Right cardiac atrium (tissue), 5 donors: Measurements from ENCODE around the gene IGSF21. TPM values are rescaled to one million over a fixed set of nuclear protein-coding genes. Genes with fewer than 3 reads are reported as not detected.

Experiments used
- ATAC-seq, 2 donors: fragments of 200-7000 bp; cut with Tn5 transposase; one replicate each; pipeline versions ENCODE4 v1.8.0 to v1.9.1; 2020; ENCODE audit warnings: moderate library complexity in 2 of 2, mild to moderate bottlenecking in 1 of 2
- DNase-seq, 3 donors: peaks; one replicate each; pipeline ENCODE4 v3.0.0-alpha.2; 2020
- H3K27ac ChIP-seq: one replicate; pipeline ENCODE4 v1.5.1; 2013; ENCODE audit warnings: mild to moderate bottlenecking, low read length, control low read depth, moderate library complexity
- H3K27me3 ChIP-seq: one replicate; pipeline ENCODE4 v1.6.1; 2013; ENCODE audit not compliant: control insufficient read depth, insufficient read depth
- H3K4me1 ChIP-seq: one replicate; pipeline ENCODE4 v1.6.1; 2013; ENCODE audit warnings: low read length; ENCODE audit not compliant: control insufficient read depth, insufficient read depth
- H3K4me3 ChIP-seq: one replicate; pipeline ENCODE4 v1.5.1; 2013; ENCODE audit warnings: low read length, control low read depth
- H3K9me3 ChIP-seq: one replicate; pipeline ENCODE4 v1.6.1; 2013; ENCODE audit warnings: low read length; ENCODE audit not compliant: control insufficient read depth
- WGBS: extraction: QIAGEN DNeasy Blood & Tissue Kit; methylation state at CpG from one replicate; pipeline ENCODE4 v1.1.7; 2013; 5-methylcytosine and 5-hydroxymethylcytosine counted together
- intact Hi-C, 4 donors: fragments of 100-400 bp; cut with DNase I; formaldehyde crosslinking; loops; one replicate each; pipeline versions ENCODE4 v1.11.0 to v1.14.0; 2022 to 2023
- polyA plus RNA-seq: library from polyadenylated mRNA; stranded (reverse); fragments of 200-250 nt; gene quantifications from one replicate; pipeline ENCODE4 v1.2.3, GENCODE V29; 2013
- total RNA-seq, 4 donors: library from RNA; stranded (reverse); fragmentation: NEBNext Ultra II Directional; extraction: Animal tissue kit (Norgen Biotek cat#: 25700); gene quantifications; one replicate each; pipeline ENCODE4 v1.2.1, GENCODE V29; 2021
- donor health status: healthy with polysubstance abuse.
- donor health status: DM: no; HTN: yes; CAD: no.
- donor health status: DM: no; HTN: no; CAD: no.
- donor health status: DM: no; HTN: yes; CAD: no; lungs with severe emphysema.
- donor health status: DM: yes; HTN: yes; CAD: no.

The IGSF21 gene
- total and polyA plus RNA-seq, 5 donors, result 0.52 to 3.1 (median 1.7) TPM

DNA sequence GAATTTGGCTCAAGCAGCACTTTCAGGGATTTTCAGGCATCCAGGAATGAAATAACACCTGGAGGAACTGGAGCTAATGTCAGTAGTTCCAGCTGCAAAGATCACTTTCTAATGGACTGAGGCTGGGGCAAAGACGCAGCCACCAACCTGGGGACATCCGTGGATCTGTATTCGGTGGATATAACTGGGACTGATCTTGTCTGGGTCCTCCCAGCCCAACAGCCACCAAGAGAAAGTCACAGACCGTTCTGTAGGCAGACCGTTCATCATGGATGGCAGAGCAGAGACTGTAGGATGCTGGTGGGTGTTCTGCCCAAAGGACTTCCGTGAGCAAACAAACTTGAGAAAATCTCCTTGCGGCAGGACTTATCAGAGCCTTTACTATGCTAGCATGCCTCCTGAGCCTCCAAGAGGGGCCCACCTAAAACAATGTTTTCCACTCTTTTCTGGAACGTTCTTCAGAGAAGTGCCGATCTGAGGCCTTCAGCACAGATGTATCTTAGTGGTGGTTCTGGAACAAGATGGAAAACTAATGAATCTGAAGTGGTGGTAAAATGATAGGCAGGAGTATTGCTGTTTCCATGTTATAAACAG, 287.1 kb downstream of the IGSF21 start:
- ATAC-seq, result no peak
- WGBS, result 88% methylated on average over 9 of the region's 9 CpGs
- no peak for DNase-seq
- intact Hi-C loops, result no loop called here
- Histone ChIP-seq H3K4me1 (no peaks in the 10 kb centered on the region), H3K27ac (no peak overlapping the region), H3K4me3 (no peak overlapping the region), H3K27me3 (no peaks in the 10 kb centered on the region), H3K9me3 (no peaks in the 10 kb centered on the region)

DNA sequence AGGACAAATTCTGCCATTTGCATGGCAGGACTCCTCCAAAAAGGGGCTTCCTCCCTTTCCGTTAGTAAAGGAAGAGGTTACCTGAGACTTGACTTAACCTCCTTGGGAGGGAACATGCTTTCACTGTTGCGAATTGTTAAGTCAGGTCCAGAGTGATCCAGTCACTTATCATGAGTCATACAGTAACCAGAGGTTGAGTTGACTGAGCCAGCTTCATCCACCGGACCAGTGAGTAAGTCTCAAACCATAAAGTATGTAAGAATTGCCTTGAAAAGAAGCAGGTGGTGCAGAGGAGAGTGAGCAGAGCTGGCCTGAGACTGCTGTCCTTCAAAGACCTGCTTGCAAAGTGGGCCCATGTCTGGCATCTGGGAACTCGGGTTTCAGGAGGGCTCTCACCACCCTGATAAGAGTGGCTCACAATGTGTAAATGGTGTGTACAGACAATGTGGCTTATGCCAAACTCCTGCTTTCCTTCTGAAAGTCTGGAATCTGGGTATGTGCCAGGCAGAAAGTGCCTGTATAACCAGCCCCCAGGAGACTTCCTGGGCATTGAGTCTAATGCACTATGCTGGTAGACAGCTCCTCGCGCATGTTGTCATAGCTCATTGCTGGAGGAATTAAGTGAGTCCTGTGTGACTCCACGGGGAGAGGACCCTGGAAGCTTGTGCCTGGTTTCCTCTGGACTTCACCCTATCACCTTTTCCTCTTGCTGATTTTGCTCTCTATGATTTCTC, 288.8 kb downstream of the IGSF21 start:
- H3K27me3 ChIP-seq, result no peaks in the 10 kb centered on the region

DNA sequence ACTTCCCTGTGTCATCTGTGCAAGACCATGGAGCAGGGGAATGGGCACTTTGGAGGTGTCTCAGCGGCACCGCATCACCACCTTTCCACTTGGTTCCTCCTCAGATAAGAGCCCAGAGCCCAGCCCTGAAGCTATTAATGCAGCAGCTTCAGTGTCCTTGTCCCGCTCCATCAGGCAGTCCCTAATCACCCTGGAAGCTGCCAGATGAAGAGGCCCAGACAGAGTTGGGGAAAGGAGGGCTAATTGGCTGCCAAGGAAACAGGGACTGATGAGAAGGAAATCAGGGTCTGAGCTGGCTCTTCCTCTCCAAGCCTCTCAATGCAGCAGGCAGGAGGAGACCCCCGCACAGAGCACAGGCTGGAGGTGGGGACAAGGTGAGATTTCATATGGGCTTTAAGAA, 290.0 kb downstream of the IGSF21 start:
- no peak for DNase-seq
- Histone ChIP-seq H3K4me3 (no peak overlapping the region), H3K4me1 (no peaks in the 10 kb centered on the region), H3K27me3 (no peaks in the 10 kb centered on the region), H3K27ac (no peak overlapping the region), H3K9me3 (no peaks in the 10 kb centered on the region)
- ATAC-seq, result no peak
- intact Hi-C loops, result no loop called here
- WGBS, result 44% methylated on average over 4 of the region's 4 CpGs

More for the DNA sequence above, 288.8 kb downstream of the IGSF21 start:
- no peak overlapping the region for H3K27ac ChIP-seq
- no peak for DNase-seq
- no peak for ATAC-seq
- H3K4me3 ChIP-seq, result no peak overlapping the region
- H3K9me3 ChIP-seq, result no peaks in the 10 kb centered on the region
- intact Hi-C loops, result no loop called here
- WGBS, result 67% methylated on average over 7 of the region's 7 CpGs
- H3K4me1 ChIP-seq, result no peaks in the 10 kb centered on the region

DNA sequence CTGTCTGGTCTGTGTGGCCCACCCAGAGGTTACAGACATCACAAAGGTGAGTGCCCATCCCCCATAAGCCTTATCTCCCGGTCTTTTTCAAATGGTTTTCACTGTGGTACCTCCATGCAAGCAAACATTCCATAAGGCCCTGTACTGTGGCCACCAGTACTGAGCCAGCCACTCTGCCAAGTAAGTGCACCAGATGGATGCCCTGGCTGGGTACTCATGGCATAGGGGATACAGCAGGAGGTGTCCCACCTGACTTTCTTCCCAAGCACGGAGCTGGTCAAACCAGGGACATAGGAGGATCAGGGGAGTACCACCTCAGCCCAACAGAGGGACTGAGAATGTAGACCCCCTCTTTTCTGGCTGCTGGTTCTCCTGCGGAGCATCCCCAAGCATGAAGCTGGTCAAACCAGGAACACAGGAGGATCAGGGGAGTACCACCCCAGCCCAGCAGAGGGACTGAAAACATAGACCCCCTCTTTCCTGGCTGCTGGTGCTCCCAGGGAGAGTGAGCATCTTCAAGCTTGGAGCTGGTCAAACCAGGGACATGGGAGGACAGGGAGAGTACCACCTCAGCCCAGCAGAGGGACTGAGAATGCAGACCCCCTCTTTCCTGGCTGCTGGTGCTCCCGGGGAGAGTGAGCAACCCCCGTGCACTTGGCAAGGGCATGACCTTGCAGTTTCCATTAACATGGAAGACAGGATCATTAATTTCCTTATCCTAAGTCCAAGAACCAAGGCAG, 291.4 kb downstream of the IGSF21 start:
- DNase-seq (no peak), ATAC-seq (no peak)
- Histone ChIP-seq H3K4me1 (no peaks in the 10 kb centered on the region), H3K27me3 (no peaks in the 10 kb centered on the region), H3K4me3 (no peak overlapping the region), H3K27ac (no peak overlapping the region), H3K9me3 (no peaks in the 10 kb centered on the region)
- intact Hi-C loops, result no loop called here
- 48% methylated on average over 5 of the region's 5 CpGs for WGBS

DNA sequence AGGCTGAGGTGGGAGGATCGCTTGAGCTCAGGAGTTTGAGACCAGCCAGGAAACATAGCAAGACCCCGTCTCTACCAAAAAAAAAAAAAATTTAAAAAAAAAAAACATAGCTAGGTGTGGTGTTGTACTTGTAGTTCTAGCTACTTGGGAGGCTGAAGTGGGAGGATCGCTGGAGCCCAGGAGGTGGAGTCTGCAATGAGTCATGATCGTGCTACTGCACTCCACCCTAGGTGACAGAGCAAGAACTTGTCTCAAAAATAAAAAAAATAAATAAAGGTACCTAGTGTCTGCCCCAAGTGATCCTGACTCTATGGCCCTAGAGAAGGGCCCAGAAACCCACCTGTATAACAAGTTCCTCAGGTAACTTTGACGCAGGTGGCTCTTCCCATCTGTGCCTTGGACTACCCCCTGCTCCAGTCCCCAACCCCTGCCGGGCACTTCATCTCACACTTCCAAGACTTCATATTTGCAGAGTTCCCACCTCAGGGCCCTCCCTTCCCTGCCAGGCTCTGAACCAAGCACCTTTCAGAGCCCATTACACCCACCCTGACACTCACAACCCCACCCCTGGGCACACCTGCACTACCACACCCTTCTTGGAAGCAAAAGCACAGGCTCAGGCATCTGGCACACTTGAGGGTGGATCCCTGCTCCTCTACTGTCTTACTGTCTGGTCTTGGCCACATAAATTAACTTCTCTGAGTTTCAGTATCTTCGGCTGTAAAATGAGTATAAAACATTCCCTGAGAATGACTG, 292.9 kb downstream of the IGSF21 start:
- no peak overlapping the region for H3K4me3 ChIP-seq
- 77% methylated on average over 7 of the region's 7 CpGs for WGBS
- no peaks in the 10 kb centered on the region for H3K9me3 ChIP-seq
- intact Hi-C loops, result no loop called here
- DNase-seq (no peak), ATAC-seq (no peak)
- H3K4me1 ChIP-seq, result no peaks in the 10 kb centered on the region
- no peak overlapping the region for H3K27ac ChIP-seq
- no peaks in the 10 kb centered on the region for H3K27me3 ChIP-seq

DNA sequence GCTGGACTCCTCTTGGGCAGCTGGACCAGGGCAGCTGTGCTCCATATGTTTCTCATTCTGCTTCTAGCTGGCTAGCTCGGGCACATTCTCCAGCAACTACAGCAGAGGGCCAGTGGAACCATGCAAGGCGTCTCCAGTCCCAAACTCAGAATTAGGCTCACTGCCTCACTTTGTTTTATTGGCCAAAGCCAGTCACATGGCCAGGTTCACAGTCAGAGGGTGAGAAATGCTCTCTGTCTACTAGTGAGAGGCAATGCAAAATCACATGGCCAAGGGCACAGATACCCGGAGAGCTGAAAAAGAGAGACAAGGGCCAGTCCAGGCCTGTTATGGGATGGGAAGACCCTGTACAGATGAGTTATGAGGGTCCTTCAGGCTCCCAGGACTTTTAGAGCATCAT, 294.3 kb downstream of the IGSF21 start:
- Histone ChIP-seq H3K4me1 (no peaks in the 10 kb centered on the region), H3K4me3 (no peak overlapping the region), H3K27me3 (no peaks in the 10 kb centered on the region), H3K27ac (no peak overlapping the region), H3K9me3 (no peaks in the 10 kb centered on the region)
- intact Hi-C loops, result no loop called here
- DNase-seq (no peak), ATAC-seq (no peak)
- 71% methylated on average over 3 of the region's 3 CpGs for WGBS

DNA sequence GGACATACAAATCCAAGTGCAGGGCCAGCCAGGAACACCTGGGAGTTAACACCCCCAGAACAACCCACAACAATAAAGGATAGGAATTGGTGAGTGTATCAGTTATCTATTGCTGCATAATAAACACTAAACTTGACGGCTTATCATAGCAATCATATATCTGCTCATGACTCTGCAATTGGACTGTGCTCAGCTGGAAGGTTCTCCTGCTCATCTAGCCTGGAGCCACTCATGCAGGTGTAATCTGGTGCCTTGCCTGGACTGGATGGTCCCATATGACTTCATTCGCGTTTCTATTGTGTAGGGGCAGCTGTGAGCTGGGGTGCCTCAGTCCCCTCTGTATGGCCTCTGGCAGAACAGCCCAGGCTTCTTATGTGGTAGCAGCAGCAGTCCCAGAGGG, 296.9 kb downstream of the IGSF21 start:
- WGBS, result 45% methylated on average over 3 of the region's 3 CpGs
- Histone ChIP-seq H3K27me3 (no peaks in the 10 kb centered on the region), H3K4me3 (no peak overlapping the region), H3K9me3 (no peaks in the 10 kb centered on the region), H3K4me1 (no peaks in the 10 kb centered on the region), H3K27ac (no peak overlapping the region)
- DNase-seq (no peak), ATAC-seq (no peak)
- intact Hi-C loops, result no loop called here

DNA sequence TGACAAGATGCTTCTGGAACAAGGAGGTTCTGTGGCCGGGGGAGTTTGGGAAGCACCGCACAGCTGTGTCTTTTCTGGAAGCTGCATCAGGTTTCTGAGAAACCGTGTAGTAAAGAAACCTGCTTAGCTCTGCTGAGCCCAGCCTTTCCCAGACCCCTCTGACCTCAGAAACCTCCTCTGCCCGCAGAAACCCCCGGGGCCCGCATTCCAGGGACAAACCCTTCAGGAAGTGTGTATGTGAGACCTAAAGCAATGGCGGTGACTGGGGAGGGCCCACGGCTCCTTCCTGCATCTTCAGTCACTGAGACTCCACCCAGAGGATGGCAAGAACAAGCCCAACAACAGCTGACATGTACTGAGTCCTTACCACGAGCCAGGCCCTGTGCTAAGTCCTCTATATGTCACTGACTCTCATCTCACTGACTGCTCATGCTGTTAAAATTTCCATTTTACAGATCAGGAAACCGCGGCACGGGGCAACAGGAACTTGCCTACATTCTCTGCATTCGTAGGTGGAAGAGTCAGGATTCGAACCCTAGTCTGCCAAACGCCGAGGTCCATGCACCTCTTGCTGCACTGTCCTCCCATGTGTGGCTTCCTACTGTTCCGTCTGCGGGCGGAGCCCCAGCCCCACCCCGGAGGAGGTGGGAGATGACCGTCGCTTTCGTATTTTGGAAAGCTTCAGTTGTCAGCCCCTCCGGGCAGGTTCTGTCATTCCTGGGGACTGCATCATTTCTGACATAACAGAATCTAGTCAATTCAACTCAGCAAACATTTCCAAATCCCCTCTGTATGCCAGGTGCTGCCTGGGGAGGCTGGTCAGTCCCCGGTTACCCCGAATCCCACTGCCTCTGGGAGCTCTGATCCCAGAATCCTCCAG, 299.8 kb downstream of the IGSF21 start:
- DNase-seq (no peak), ATAC-seq (no peak)
- no peaks in the 10 kb centered on the region for H3K9me3 ChIP-seq
- intact Hi-C loops, result no loop called here
- H3K4me3 ChIP-seq, result no peak overlapping the region
- H3K27me3 ChIP-seq, result no peaks in the 10 kb centered on the region
- WGBS, result 66% methylated on average over 26 of the region's 26 CpGs
- H3K4me1 ChIP-seq, result no peaks in the 10 kb centered on the region
- H3K27ac ChIP-seq, result no peak overlapping the region

DNA sequence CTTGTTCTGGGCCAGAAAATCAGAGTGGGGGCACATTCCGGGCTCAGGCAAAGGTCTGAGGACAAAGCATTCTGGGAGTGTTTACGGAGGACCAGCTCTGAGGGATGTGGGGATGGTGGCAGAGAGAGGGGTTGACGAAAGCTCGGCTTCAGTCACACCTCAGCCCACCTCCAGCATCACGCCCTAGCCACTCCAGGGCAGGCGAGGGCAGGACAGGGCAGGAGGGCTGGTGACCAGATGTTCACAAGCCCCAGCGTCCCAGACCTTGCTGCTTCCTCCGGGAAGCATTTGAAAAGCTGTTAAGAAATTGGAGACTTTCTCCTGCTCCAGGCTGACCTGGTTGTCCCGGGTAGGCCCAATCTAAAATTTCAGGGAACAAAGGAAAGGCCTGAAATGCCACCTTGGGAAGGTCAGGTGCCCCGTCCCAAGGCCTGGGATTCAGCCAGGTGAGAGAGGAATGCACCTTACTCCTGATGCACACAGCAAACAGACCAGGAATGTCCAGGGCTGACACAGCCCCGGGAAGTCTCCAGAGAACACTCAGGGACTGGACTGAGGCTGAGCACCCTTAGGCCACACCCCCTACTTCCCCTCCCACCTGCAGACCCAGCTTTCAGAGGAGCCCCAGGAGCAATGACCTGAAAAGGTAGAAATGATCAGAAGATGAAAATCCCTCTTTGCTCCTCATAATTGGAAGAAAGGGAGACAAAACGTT, 301.2 kb downstream of the IGSF21 start:
- no peaks in the 10 kb centered on the region for H3K4me1 ChIP-seq
- WGBS, result 43% methylated on average over 12 of the region's 12 CpGs
- intact Hi-C loops, result no loop called here

More for the DNA sequence above, 301.2 kb downstream of the IGSF21 start:
- Histone ChIP-seq H3K4me3 (no peak overlapping the region), H3K9me3 (no peaks in the 10 kb centered on the region), H3K27me3 (no peaks in the 10 kb centered on the region), H3K27ac (no peak overlapping the region)
- no peak for DNase-seq
- ATAC-seq, result no peak
